Osteocyte (in vitro differentiated cells): ENCODE results near the gene SEC63. TPM values are rescaled to one million over a fixed set of nuclear protein-coding genes. Genes with fewer than 3 reads are reported as not detected.
A peak's percentile ranks its signal among the peaks of the same experiment; 100 is the strongest.
"Not testable (repeated sequence)": the region's sequence is repeated elsewhere in the genome, so short reads cannot be mapped to it uniquely, and the experiment has no call there.

Experiments
- DNase-seq: peaks from one replicate; pipeline ENCODE4 v3.0.0; 2021; ENCODE audit warnings: mixed read lengths; ENCODE audit not compliant: unreplicated experiment; ENCODE audit errors: extremely low spot score
- H3K27ac Mint-ChIP-seq: one replicate; pipeline ENCODE4 v1.8.0; 2021; ENCODE audit warnings: mild to moderate bottlenecking, mixed read lengths; ENCODE audit not compliant: unreplicated experiment
- H3K27me3 Mint-ChIP-seq: one replicate; pipeline ENCODE4 v1.8.0; 2021; ENCODE audit warnings: mixed read lengths; ENCODE audit not compliant: unreplicated experiment
- H3K36me3 Mint-ChIP-seq: one replicate; pipeline ENCODE4 v1.8.0; 2021; ENCODE audit warnings: mixed read lengths; ENCODE audit not compliant: unreplicated experiment
- H3K4me1 Mint-ChIP-seq: one replicate; pipeline ENCODE4 v1.8.0; 2021; ENCODE audit warnings: mixed read lengths; ENCODE audit not compliant: unreplicated experiment
- H3K4me3 Mint-ChIP-seq: one replicate; pipeline ENCODE4 v1.8.0; 2021; ENCODE audit warnings: mild to moderate bottlenecking, moderate library complexity, mixed read lengths; ENCODE audit not compliant: unreplicated experiment
- H3K9me3 Mint-ChIP-seq: one replicate; pipeline ENCODE4 v1.8.0; 2021; ENCODE audit warnings: mixed read lengths; ENCODE audit not compliant: unreplicated experiment
- total RNA-seq: library from RNA; stranded (reverse); gene quantifications from 2 replicates; pipeline ENCODE4 v1.2.1, GENCODE V29; 2021
- TF ChIP-seq, protein P1 (sequence below): fragments of 200-600 bp; sonication (generic); IDR thresholded peaks from 2 replicates; pipeline ENCODE4 v1.5.0; 2021; ENCODE audit warnings: antibody characterized with exemption, mild to moderate bottlenecking, moderate library complexity

Gene SEC63
- total RNA-seq, 1 donor from 2014 or later = 137 TPM

DNA sequence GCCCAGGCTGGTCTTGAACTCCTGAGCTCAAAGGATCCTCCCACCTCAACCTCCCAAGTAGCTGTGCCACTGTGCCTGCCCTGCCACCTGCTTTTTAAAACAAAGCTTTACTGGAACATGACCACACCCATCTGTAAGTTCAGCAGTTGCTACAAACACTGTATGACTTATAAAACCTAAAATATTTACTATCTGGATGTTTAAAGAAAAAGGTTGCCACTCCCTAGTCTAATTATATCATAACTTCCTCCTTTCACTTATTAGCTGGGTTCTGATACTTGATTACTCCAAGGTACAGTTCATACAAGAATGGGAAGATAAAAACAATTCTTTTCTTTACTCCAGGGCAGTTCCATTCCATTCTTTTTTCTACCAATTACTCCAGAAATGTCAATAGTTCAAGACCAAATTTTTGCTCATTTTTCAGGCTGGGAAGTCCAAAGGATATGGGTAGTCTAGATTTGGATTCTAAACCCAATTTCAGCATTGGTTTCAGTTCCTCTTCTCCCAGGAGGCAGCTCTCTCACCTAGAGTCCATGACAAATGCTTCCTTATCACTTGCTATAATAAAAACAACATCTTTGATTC lies 63.1 kb downstream of the SEC63 start:
- peaks cover 8% of the 10 kb centered on the region for H3K9me3 Mint-ChIP-seq
- no peaks in the 10 kb centered on the region for H3K27me3 Mint-ChIP-seq
- peaks cover 8% of the 10 kb centered on the region for H3K4me1 Mint-ChIP-seq
- TF ChIP-seq, protein P1, sequence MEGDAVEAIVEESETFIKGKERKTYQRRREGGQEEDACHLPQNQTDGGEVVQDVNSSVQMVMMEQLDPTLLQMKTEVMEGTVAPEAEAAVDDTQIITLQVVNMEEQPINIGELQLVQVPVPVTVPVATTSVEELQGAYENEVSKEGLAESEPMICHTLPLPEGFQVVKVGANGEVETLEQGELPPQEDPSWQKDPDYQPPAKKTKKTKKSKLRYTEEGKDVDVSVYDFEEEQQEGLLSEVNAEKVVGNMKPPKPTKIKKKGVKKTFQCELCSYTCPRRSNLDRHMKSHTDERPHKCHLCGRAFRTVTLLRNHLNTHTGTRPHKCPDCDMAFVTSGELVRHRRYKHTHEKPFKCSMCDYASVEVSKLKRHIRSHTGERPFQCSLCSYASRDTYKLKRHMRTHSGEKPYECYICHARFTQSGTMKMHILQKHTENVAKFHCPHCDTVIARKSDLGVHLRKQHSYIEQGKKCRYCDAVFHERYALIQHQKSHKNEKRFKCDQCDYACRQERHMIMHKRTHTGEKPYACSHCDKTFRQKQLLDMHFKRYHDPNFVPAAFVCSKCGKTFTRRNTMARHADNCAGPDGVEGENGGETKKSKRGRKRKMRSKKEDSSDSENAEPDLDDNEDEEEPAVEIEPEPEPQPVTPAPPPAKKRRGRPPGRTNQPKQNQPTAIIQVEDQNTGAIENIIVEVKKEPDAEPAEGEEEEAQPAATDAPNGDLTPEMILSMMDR = no peak
- H3K4me3 Mint-ChIP-seq = no peak overlapping the region
- DNase-seq = no peak
- H3K36me3 Mint-ChIP-seq = peaks cover 70% of the 10 kb centered on the region
- peak overlapping the region; percentile 4 for H3K27ac Mint-ChIP-seq

DNA sequence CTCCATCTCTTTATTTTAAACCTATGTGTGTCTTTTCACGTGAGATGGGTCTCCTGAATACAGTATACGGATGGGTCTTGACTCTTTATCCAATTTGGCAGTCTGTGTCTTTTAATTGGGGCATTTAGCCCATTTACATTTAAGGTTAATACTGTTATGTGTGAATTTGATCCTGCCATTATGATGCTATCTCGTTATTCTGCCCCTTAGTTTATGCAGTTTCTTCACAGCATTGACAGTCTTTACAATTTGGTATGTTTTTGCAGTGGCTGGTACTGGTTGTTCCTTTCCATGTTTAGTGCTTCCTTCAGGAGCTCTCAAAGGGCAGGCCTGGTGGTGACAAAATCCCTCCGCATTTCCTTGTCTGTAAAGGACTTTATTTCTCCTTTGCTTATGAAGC lies 67.6 kb downstream of the SEC63 start:
- not testable (repeated sequence) for H3K27me3 Mint-ChIP-seq, H3K4me1 Mint-ChIP-seq, H3K4me3 Mint-ChIP-seq, DNase-seq, H3K27ac Mint-ChIP-seq
- peaks cover 60% of the 10 kb centered on the region for H3K36me3 Mint-ChIP-seq
- H3K9me3 Mint-ChIP-seq = peaks cover 27% of the 10 kb centered on the region

DNA sequence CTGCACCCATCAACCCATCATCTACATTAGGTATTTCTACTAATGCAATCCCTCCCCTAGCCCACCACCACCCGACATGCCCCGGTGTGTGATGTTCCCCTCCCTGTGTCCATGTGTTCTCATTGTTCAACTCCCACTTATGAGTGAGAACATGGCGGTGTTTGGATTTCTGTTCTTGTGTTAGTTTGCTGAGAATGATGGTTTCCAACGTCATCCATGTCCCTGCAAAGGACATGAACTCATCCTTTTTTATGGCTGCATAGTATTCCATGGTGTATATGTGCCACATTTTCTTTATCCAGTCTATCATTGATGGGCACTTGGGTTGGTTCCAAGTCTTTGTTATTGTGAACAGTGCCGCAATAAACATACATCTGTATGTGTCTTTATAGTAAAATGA lies 72.1 kb downstream of the SEC63 start:
- H3K27me3 Mint-ChIP-seq, H3K27ac Mint-ChIP-seq, DNase-seq, H3K4me3 Mint-ChIP-seq: not testable (repeated sequence)
- peaks cover 48% of the 10 kb centered on the region for H3K36me3 Mint-ChIP-seq
- H3K4me1 Mint-ChIP-seq = peaks cover 16% of the 10 kb centered on the region
- H3K9me3 Mint-ChIP-seq = peaks cover 30% of the 10 kb centered on the region

DNA sequence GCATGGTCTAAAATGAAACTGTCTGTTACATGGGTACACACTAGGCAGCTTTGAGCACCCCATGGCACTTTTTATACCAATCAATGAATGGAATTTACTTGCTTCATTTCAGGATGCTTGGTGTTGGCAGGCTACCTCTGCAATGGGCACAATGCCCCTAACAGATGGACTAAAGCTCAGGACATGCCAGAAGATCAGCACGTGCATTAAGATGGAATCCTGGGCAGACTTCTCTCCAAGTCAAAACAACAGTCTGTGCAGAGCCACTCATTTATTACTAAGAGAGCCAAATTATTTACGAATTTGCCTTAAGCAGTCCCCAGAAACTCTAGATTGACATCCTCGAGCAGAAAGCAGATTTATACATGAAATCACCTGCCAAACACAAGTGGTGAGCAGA lies 78.1 kb downstream of the SEC63 start:
- no peaks in the 10 kb centered on the region for H3K27me3 Mint-ChIP-seq
- peaks cover 59% of the 10 kb centered on the region for H3K36me3 Mint-ChIP-seq
- H3K4me1 Mint-ChIP-seq = peaks cover 12% of the 10 kb centered on the region
- H3K4me3 Mint-ChIP-seq = no peak overlapping the region
- DNase-seq = no peak
- peaks cover 2% of the 10 kb centered on the region for H3K9me3 Mint-ChIP-seq
- TF ChIP-seq, protein P1 = no peak
- no peak overlapping the region for H3K27ac Mint-ChIP-seq

DNA sequence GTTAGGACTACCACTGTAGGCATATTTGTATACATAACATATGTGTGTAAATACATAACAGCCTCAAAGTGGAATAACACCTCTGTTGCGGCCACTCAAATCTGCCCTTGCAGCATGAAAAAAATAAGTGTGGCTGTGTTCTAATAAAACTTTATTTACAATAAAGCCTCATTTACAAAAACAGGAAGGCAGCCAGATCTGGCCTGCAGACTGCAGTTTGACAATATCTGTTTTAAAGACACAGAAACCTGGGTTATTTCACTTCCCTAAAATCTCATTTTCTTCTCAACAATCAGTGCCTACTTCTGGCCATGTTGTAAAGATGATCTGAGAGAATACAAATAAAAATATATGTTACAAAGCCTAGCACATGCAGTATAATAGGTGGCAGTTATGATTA lies 80.0 kb downstream of the SEC63 start:
- Mint-ChIP-seq H3K4me3 (no peak overlapping the region), H3K27ac (no peak overlapping the region), H3K4me1 (no peaks in the 10 kb centered on the region), H3K27me3 (no peaks in the 10 kb centered on the region), H3K36me3 (peaks cover 63% of the 10 kb centered on the region), H3K9me3 (no peaks in the 10 kb centered on the region)
- TF ChIP-seq, protein P1 = no peak
- no peak for DNase-seq

DNA sequence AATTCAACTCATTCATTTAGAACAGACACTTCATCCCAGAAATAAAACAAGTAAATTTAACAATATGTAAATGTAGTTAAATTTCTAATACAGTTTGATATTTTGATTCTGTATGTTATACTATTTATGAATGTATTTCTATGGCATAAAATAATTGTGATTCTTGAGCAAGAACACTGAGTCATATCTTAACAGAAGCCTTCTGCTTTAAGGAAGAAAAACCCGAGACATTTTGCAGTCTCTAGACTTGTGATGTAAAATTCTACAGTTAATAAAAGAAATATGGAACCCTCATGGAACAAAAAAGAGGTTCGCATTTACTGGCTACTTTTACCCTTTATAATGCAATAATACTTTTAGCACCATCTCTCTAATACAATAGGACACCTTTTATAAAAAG lies 86.0 kb downstream of the SEC63 start:
- Mint-ChIP-seq H3K27ac (no peak overlapping the region), H3K9me3 (no peaks in the 10 kb centered on the region), H3K4me1 (peaks cover 39% of the 10 kb centered on the region), H3K36me3 (peaks cover 62% of the 10 kb centered on the region), H3K27me3 (no peaks in the 10 kb centered on the region), H3K4me3 (no peak overlapping the region)
- TF ChIP-seq, protein P1 = no peak
- DNase-seq = no peak

DNA sequence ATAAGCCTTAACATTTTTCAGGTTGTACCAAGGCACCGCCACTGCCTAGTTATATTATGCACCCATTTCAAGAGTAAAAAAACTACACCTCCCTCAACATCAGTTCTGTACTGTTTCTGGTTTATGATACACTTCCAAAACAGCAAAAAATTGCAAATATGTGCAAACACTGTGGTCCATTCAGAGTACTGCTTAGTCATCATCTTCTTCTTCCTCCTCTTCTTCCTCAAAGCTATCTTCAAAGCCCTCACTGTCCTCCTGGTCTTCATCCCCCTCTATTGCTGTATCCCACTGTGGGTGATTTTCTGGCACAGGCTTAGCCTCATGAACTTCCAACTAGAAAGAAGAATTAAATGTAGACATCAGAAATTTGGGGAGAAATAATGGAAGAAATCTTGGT lies 86.5 kb downstream of the SEC63 start:
- H3K9me3 Mint-ChIP-seq, H3K4me3 Mint-ChIP-seq: not testable (repeated sequence)

More for the DNA sequence above, 86.5 kb downstream of the SEC63 start:
- not testable (repeated sequence) for H3K27me3 Mint-ChIP-seq, DNase-seq, H3K27ac Mint-ChIP-seq
- peaks cover 39% of the 10 kb centered on the region for H3K4me1 Mint-ChIP-seq
- H3K36me3 Mint-ChIP-seq = peaks cover 63% of the 10 kb centered on the region
